Fibroblast of lung (primary cell): ENCODE measurements around the gene GALNT11. TPM values are rescaled to one million over a fixed set of nuclear protein-coding genes. Genes with fewer than 3 reads are reported as not detected.

Experiments used
- DNase-seq, 2 donors: peaks; one replicate each; pipeline versions ENCODE4 v3.0.0 to v3.0.0-alpha.2; 2010; ENCODE audit warnings: low read depth in 2 of 2
- H2AFZ ChIP-seq: 2 replicates; pipeline ENCODE4 v1.5.1; 2012; ENCODE audit warnings: low read length, control low read depth, inconsistent platforms
- H3K27ac ChIP-seq: 2 replicates; pipeline ENCODE4 v1.5.1; 2011; ENCODE audit warnings: low read length, control low read depth; ENCODE audit not compliant: insufficient read depth
- H3K27me3 ChIP-seq: 2 replicates; pipeline ENCODE4 v1.5.1; 2011; ENCODE audit warnings: mild to moderate bottlenecking, low read length; ENCODE audit not compliant: control insufficient read depth, insufficient read depth
- H3K36me3 ChIP-seq: 2 replicates; pipeline ENCODE4 v1.5.1; 2011; ENCODE audit warnings: low read length; ENCODE audit not compliant: control insufficient read depth, insufficient read depth
- H3K4me1 ChIP-seq: 2 replicates; pipeline ENCODE4 v1.5.1; 2011; ENCODE audit warnings: low read length; ENCODE audit not compliant: control insufficient read depth, insufficient read depth; ENCODE audit errors: extremely low read depth
- H3K4me2 ChIP-seq: 2 replicates; pipeline ENCODE4 v1.5.1; 2011; ENCODE audit warnings: low read length, control low read depth; ENCODE audit not compliant: insufficient read depth; ENCODE audit errors: extremely low read depth
- H3K4me3 ChIP-seq, 4 experiments: fragments of 200-600 bp in 1 of 4; sonication (generic) in 1 of 4; replicated peaks in 1 of 4; 2 replicates each; pipeline ENCODE4 v1.5.1; 2011 to 2016; ENCODE audit warnings: low read length in 4 of 4, low read depth in 3 of 4, mild to moderate bottlenecking in 3 of 4, control low read depth in 2 of 4, inconsistent platforms in 1 of 4, mixed read lengths in 1 of 4; ENCODE audit not compliant: insufficient read depth in 1 of 4; ENCODE audit errors: control extremely low read depth in 1 of 4
- H3K79me2 ChIP-seq: 2 replicates; pipeline ENCODE4 v1.5.1; 2012; ENCODE audit warnings: mild to moderate bottlenecking, low read length, inconsistent platforms; ENCODE audit not compliant: control insufficient read depth, insufficient read depth
- H3K9ac ChIP-seq: 2 replicates; pipeline ENCODE4 v1.5.1; 2011; ENCODE audit warnings: mild to moderate bottlenecking, low read length, control low read depth; ENCODE audit not compliant: insufficient read depth
- H3K9me3 ChIP-seq: 2 replicates; pipeline ENCODE4 v1.5.1; 2012; ENCODE audit warnings: low read depth, low read length; ENCODE audit not compliant: control insufficient read depth, insufficient read depth
- H4K20me1 ChIP-seq: 2 replicates; pipeline ENCODE4 v1.5.1; 2011; ENCODE audit warnings: low read length; ENCODE audit not compliant: control insufficient read depth, insufficient read depth; ENCODE audit errors: extremely low read depth
- CTCF ChIP-seq, 2 donors: IDR thresholded peaks in 1 of 2; conservative IDR thresholded peaks in 1 of 2; 1 replicate in 1 of 2; 2 replicates in 1 of 2; pipeline ENCODE4 v1.5.1; 2011 to 2012; ENCODE audit warnings: low read length in 2 of 2, control low read depth in 1 of 2, inconsistent platforms in 1 of 2, low read depth in 1 of 2, mild to moderate bottlenecking in 1 of 2
- EZH2 ChIP-seq: IDR thresholded peaks from 2 replicates; pipeline ENCODE4 v1.5.1; 2012; ENCODE audit warnings: low read length, control low read depth, mild to moderate bottlenecking; ENCODE audit errors: missing control alignments
- polyA plus RNA-seq, 2 donors: library from polyadenylated mRNA; depleted of rRNA in 1 of 2; stranded (reverse) in 1 of 2; unstranded in 1 of 2; fragments of >200 nt; gene quantifications; 2 replicates each; pipeline ENCODE4 v1.2.1, GENCODE V29; 2011 to 2012; ENCODE audit warnings: missing spikeins in 1 of 2
- total RNA-seq: library from RNA; depleted of rRNA; stranded (reverse); fragments of >200 nt; gene quantifications from 2 replicates; pipeline ENCODE4 v1.2.1, GENCODE V29; 2014

The GALNT11 gene
- total and polyA plus RNA-seq, 2 donors (not counting 1 experiment from before 2014, with no cell fraction given) = 43.8 to 56.3 TPM

DNA sequence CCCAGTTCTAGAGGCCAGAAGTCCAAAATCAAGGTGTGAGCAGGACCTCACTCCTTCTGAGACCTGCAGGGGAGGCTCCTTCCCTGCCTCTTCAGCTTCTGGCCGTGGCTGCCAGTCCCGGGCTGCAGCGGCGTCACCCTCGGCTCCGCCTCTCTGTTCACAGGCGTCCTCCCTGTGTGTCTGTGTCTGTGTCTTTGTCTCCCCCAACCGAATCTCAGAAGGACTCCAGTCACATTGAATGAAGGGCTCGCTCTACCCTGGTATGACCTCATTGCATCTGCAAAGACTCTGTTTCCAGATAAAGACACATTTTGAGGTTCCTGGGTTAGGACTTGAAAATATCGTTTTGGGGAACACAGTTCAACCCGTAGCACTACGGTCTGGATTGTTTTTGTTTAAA is 33.1 kb upstream of the GALNT11 start:
- Histone ChIP-seq H3K27ac (no peak overlapping the region), H3K27me3 (no peaks in the 10 kb centered on the region), H3K79me2 (no peaks in the 10 kb centered on the region), H3K36me3 (no peaks in the 10 kb centered on the region), H3K9me3 (no peaks in the 10 kb centered on the region), H4K20me1 (no peaks in the 10 kb centered on the region), H2AFZ (no peak overlapping the region), H3K4me3 (no peak overlapping the region), H3K4me1 (no peaks in the 10 kb centered on the region), H3K9ac (no peak overlapping the region), H3K4me2 (peak overlapping the region; percentile 5)
- peak; percentile 20 to 28 for DNase-seq
- TF ChIP-seq CTCF (conservative IDR thresholded peaks at IDR 0.05 in 1 of 2, IDR thresholded peaks at IDR 0.05 in 1 of 2; ENCODE audit: low read depth in 1 of 2, low read length in 2 of 2) = peak in 1 of 2 donors; percentile 25
- TF ChIP-seq EZH2 = no peak

GRCh38 chr7:151993977-151994676 is 31.3 kb upstream of the GALNT11 start:
- Histone ChIP-seq H3K27me3 (no peaks in the 10 kb centered on the region), H4K20me1 (no peaks in the 10 kb centered on the region), H2AFZ (no peak overlapping the region), H3K4me2 (no peak overlapping the region), H3K27ac (no peak overlapping the region), H3K36me3 (no peaks in the 10 kb centered on the region), H3K4me1 (no peaks in the 10 kb centered on the region), H3K9me3 (no peaks in the 10 kb centered on the region), H3K79me2 (no peaks in the 10 kb centered on the region), H3K9ac (no peak overlapping the region), H3K4me3 (no peak overlapping the region)
- peak; percentile 2 to 7 for DNase-seq
- TF ChIP-seq EZH2 = no peak
- no peak for TF ChIP-seq CTCF (conservative IDR thresholded peaks at IDR 0.05 in 1 of 2, IDR thresholded peaks at IDR 0.05 in 1 of 2; ENCODE audit: low read depth in 1 of 2, low read length in 2 of 2)

DNA sequence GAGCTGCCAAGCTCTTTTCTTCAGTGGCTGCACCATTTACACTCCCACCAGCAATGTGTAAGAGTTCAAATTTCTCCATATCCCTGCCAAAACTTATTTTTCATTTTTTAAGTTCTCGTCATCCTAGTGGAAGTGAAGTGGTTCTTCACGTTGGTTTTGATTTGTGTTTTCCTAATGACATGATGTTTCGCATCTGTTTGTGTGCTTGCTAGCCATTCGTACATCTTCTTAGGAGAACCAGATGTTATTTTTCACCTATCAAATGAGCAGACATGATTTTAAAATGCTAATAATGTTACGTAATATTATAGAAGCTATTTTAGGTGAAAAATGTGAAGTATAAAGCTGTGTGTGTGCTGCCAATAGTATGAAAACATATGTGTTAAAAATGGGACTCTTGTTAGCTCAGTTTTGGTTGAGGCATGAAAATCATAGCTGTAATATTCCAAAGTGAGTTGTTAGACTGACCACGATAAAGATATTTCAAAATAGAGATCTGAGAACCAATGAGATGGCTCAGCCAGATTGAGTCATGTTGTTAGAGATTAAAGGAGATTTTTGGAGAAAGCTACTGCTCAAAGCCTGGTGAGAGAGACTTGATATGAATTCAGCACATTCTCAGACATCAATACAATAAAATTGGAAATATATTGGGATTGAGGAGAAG is 25.9 kb upstream of the GALNT11 start:
- Histone ChIP-seq H3K9ac (no peak overlapping the region), H2AFZ (no peak overlapping the region), H3K4me1 (no peaks in the 10 kb centered on the region), H3K27ac (no peak overlapping the region), H3K4me3 (peak overlapping the region in 1 of 4 experiments; percentile 11), H4K20me1 (no peaks in the 10 kb centered on the region), H3K27me3 (no peaks in the 10 kb centered on the region), H3K4me2 (no peak overlapping the region), H3K36me3 (no peaks in the 10 kb centered on the region), H3K9me3 (no peaks in the 10 kb centered on the region), H3K79me2 (no peaks in the 10 kb centered on the region)
- peak in 1 of 2 donors; percentile 44 for DNase-seq
- TF ChIP-seq CTCF (conservative IDR thresholded peaks at IDR 0.05 in 1 of 2, IDR thresholded peaks at IDR 0.05 in 1 of 2; ENCODE audit: low read depth in 1 of 2, low read length in 2 of 2) = no peak
- TF ChIP-seq EZH2 = no peak
